ENCODE measurements around the gene VPS37B. TPM values are rescaled to one million over a fixed set of nuclear protein-coding genes. Genes with fewer than 3 reads are reported as not detected.

VPS37B gene
- total RNA-seq, 4 donors from 2014 or later: 23.4 to 47.4 (median 29.3) TPM

- no peak for TF ChIP-seq EP300 (IDR thresholded peaks at IDR 0.05)
- no peak for TF ChIP-seq POLR2A (IDR thresholded peaks at IDR 0.05)
- no peak for TF ChIP-seq POLR2AphosphoS5 (IDR thresholded peaks at IDR 0.05)
- TF ChIP-seq CTCF (IDR thresholded peaks at IDR 0.05): no peak
- H3K4me1 ChIP-seq: peaks cover 0 to 37% (median 13%) of the 10 kb centered on the region in 3 donors
- no peak for ATAC-seq
- H3K27ac ChIP-seq: peak overlapping the region in 2 of 4 donors; percentile 33 to 42
- H3K27me3 ChIP-seq: no peaks in the 10 kb centered on the region
- WGBS, 2 donors (ENCODE audit: low coverage in 1 of 2): 92% methylated on average over 2 of the region's 8 CpGs; no CpG with 5 or more reads in 1 of the 2 donors
- H3K9me3 ChIP-seq: no peaks in the 10 kb centered on the region
- no peaks in the 10 kb centered on the region for H3K36me3 ChIP-seq
- no peak overlapping the region for H3K4me3 ChIP-seq
Measured at GRCh38 chr12:122844366-122844971, 51.5 kb downstream of the VPS37B start.

GRCh38 chr12:122843455-122843854 lies 52.5 kb downstream of the VPS37B start:
- Histone ChIP-seq H3K27me3 (no peaks in the 10 kb centered on the region), H3K9me3 (no peaks in the 10 kb centered on the region), H3K36me3 (no peaks in the 10 kb centered on the region), H3K4me3 (no peak overlapping the region), H3K4me1 (peaks cover 0 to 37% (median 13%) of the 10 kb centered on the region in 3 donors), H3K27ac (peak overlapping the region in 1 of 4 donors; percentile 76)
- 100% methylated on average over 4 of the region's 8 CpGs; no CpG with 5 or more reads in 1 of the 2 donors for WGBS, 2 donors (ENCODE audit: low coverage in 1 of 2)
- ATAC-seq: no peak
- TF ChIP-seq EP300 (IDR thresholded peaks at IDR 0.05) (no peak), CTCF (IDR thresholded peaks at IDR 0.05) (no peak), POLR2A (IDR thresholded peaks at IDR 0.05) (no peak), POLR2AphosphoS5 (IDR thresholded peaks at IDR 0.05) (no peak)

- Histone ChIP-seq H3K4me3 (no peak overlapping the region), H3K27ac (peak overlapping the region in 3 of 4 donors; percentile 67 to 76 (median 71)), H3K36me3 (no peaks in the 10 kb centered on the region), H3K27me3 (no peaks in the 10 kb centered on the region), H3K9me3 (no peaks in the 10 kb centered on the region), H3K4me1 (peaks cover 0 to 37% (median 13%) of the 10 kb centered on the region in 3 donors)
- 82 to 100% methylated on average over 4 to 6 of the region's 22 CpGs for WGBS, 2 donors (ENCODE audit: low coverage in 1 of 2)
- TF ChIP-seq CTCF (IDR thresholded peaks at IDR 0.05) (no peak), POLR2A (IDR thresholded peaks at IDR 0.05) (no peak), EP300 (IDR thresholded peaks at IDR 0.05) (no peak)
- ATAC-seq: no peak
Measured at GRCh38 chr12:122842505-122843405, 53.2 kb downstream of the VPS37B start.

- no peak for TF ChIP-seq CTCF (IDR thresholded peaks at IDR 0.05)
- no peak for TF ChIP-seq POLR2AphosphoS5 (IDR thresholded peaks at IDR 0.05)
- no peak for TF ChIP-seq POLR2A (IDR thresholded peaks at IDR 0.05)
- TF ChIP-seq EP300 (IDR thresholded peaks at IDR 0.05): no peak
- H3K36me3 ChIP-seq: no peaks in the 10 kb centered on the region
- WGBS, 2 donors (ENCODE audit: low coverage in 1 of 2): 45 to 47% methylated on average over 14 to 15 of the region's 23 CpGs
- H3K4me3 ChIP-seq: no peak overlapping the region
- peaks cover 0 to 43% (median 13%) of the 10 kb centered on the region in 3 donors for H3K4me1 ChIP-seq
- H3K27ac ChIP-seq: peak overlapping the region in 3 of 4 donors; percentile 67 to 76 (median 71)
- no peaks in the 10 kb centered on the region for H3K27me3 ChIP-seq
- no peaks in the 10 kb centered on the region for H3K9me3 ChIP-seq
- peak; percentile 49 for ATAC-seq
Measured at GRCh38 chr12:122841544-122842321, 54.2 kb downstream of the VPS37B start.

All from gastroesophageal sphincter (tissue), 4 donors.